TTC549 (cell line): Measurements from ENCODE around the gene SRCIN1.
"Not testable (repeated sequence)": the region's sequence is repeated elsewhere in the genome, so short reads cannot be mapped to it uniquely, and the experiment has no call there.

ENCODE experiments used
- FAIRE-seq: peaks from 2 replicates; lab custom pipeline; 2012; peaks lifted over from hg19 to GRCh38; lab: Jason Lieb, UNC

The SRCIN1 gene

GRCh38 chr17:38605841-38606645 lies at the start of gene SRCIN1:
Gene SRCIN1 (minus strand): TSS chr17:38605952. CDS start chr17:38605705, 247 bp downstream.
- FAIRE-seq: no peak

- no peak for FAIRE-seq
Observed at GRCh38 chr17:38654411-38655398, 49.0 kb upstream of the SRCIN1 start.

GRCh38 chr17:38653679-38654078 lies 47.9 kb upstream of the SRCIN1 start:
- no peak for FAIRE-seq

- no peak for FAIRE-seq
Observed at GRCh38 chr17:38653230-38653629, 47.5 kb upstream of the SRCIN1 start.

GRCh38 chr17:38650653-38651173 lies 45.0 kb upstream of the SRCIN1 start:
- FAIRE-seq: not testable (repeated sequence)

- no peak for FAIRE-seq
Observed at GRCh38 chr17:38637951-38638350, 32.2 kb upstream of the SRCIN1 start.

- FAIRE-seq: no peak
Observed at GRCh38 chr17:38636054-38636453, 30.3 kb upstream of the SRCIN1 start.

- FAIRE-seq: no peak
Observed at GRCh38 chr17:38632334-38632733, 26.6 kb upstream of the SRCIN1 start.

- FAIRE-seq: no peak
Observed at GRCh38 chr17:38628441-38628840, 22.7 kb upstream of the SRCIN1 start.

- FAIRE-seq: no peak
Observed at GRCh38 chr17:38627957-38628356, 22.2 kb upstream of the SRCIN1 start.

GRCh38 chr17:38626606-38627226 lies 21.0 kb upstream of the SRCIN1 start:
- FAIRE-seq: not testable (repeated sequence)

GRCh38 chr17:38625482-38625881 lies 19.7 kb upstream of the SRCIN1 start:
- no peak for FAIRE-seq

- FAIRE-seq: not testable (repeated sequence)
Observed at GRCh38 chr17:38624782-38625355, 19.1 kb upstream of the SRCIN1 start.

- no peak for FAIRE-seq
Observed at GRCh38 chr17:38621538-38621937, 15.8 kb upstream of the SRCIN1 start.

GRCh38 chr17:38620551-38621277 lies 15.0 kb upstream of the SRCIN1 start:
- no peak for FAIRE-seq

- no peak for FAIRE-seq
Observed at GRCh38 chr17:38619937-38620550, 14.3 kb upstream of the SRCIN1 start.

GRCh38 chr17:38619451-38619795 lies 13.7 kb upstream of the SRCIN1 start:
- FAIRE-seq: no peak

- FAIRE-seq: no peak
Observed at GRCh38 chr17:38617967-38618760, 12.4 kb upstream of the SRCIN1 start.

GRCh38 chr17:38617074-38617860 lies 11.5 kb upstream of the SRCIN1 start:
- FAIRE-seq: no peak
